GM21526 (cell line): ENCODE data around the gene HOXA3.

Experiments used
- ATAC-seq: cut with Tn5 transposase; IDR thresholded peaks from one replicate; pipeline ENCODE4 v1.9.1; 2021; ENCODE audit warnings: moderate library complexity; ENCODE audit not compliant: unreplicated experiment, low FRiP score

HOXA3 gene

GRCh38 chr7:27132214-27132613 is 20.2 kb downstream of the HOXA3 start:
- ATAC-seq: no peak

GRCh38 chr7:27131390-27131819 is 21.0 kb downstream of the HOXA3 start:
- ATAC-seq: no peak

- ATAC-seq: no peak
Measured at GRCh38 chr7:27130540-27131389, 21.6 kb downstream of the HOXA3 start, which contains the start of gene HOXA4. Gene HOXA4 (minus strand): TSS chr7:27130757. CDS start chr7:27130733, 24 bp downstream.

DNA sequence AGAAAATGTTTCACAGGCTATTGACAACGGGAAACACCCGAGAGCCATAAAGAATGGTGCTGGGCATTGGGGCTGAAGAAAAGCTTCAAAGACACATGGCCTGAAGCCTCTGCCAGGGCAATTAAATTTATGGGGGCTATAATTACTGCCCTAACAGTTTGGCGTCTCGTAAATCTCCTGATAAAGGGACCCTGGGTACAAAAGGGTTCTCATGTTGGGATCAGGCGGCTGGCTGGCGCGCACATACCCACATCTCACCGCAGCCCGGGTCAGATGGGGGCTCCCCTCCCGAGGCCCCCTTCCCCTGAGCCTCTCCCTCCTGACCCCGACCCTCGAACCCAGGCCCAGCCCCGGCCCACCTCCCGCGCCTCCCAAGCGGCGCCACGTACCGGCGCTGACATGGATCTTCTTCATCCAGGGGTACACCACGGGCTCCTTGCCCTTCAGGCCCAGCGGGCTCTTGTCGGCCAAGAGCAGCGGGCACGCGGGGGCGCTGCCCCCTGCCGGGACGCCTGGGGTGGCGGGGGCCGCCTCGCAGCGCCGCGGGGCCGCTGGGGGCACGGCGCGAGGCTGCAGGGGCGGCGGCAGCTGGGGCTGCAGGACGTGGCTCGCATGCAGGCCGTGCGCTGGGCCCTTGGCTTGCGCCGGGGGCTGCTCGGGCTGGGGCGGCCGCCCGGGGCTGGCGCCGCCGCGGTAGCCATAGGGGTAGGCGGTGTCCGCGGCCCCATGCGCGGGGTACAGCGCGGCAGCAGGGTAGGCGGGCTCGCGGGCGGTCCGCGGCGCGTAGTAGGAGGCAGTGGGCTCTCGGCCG is 22.4 kb downstream of the HOXA3 start:
- ATAC-seq: no peak

GRCh38 chr7:27128776-27129728 is 23.3 kb downstream of the HOXA3 start:
- no peak for ATAC-seq

- ATAC-seq: no peak
Measured at GRCh38 chr7:27128034-27128433, 24.3 kb downstream of the HOXA3 start.

GRCh38 chr7:27126596-27127327 is 25.6 kb downstream of the HOXA3 start:
- no peak for ATAC-seq

GRCh38 chr7:27125986-27126394 is 26.4 kb downstream of the HOXA3 start:
- no peak for ATAC-seq

DNA sequence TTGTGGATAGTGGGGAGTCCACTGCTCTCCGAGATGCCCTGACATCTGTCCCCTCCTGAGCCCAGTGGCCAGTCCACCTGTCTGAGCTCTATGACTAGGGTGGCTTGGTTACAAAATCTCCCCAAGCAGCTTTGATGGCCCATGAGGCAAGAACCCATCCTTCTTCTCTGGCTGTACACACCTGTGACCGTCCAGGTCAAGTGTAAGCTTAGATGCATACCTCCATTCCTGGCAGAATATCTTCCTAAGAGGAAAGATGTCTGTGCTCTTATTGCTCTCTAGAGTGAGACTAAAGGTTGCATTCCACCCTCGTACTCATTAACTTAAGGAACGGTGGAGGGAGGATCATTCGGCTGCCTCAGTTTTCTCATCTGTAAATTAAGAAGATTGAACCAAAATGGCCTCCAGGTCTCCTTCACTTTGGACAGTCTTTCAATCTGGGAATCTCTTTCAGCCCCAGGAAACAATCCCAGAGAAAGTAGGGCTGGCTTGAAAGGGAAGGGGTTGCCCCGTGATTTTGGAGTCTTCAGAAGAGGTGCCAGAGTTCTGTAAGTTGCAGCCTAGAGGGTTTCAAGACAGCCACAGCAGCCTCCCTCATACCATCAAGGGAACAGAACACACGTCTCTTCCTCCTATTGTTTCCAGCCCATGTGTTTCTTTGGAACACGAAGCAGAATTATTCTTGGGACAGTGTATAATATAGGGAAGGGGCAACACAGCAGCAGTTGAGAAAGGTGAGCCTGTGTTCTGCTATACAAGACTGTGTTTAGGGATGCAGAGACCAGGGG is 27.3 kb downstream of the HOXA3 start:
- ATAC-seq: no peak

- no peak for ATAC-seq
Measured at GRCh38 chr7:27124096-27124901, 28.1 kb downstream of the HOXA3 start.

DNA sequence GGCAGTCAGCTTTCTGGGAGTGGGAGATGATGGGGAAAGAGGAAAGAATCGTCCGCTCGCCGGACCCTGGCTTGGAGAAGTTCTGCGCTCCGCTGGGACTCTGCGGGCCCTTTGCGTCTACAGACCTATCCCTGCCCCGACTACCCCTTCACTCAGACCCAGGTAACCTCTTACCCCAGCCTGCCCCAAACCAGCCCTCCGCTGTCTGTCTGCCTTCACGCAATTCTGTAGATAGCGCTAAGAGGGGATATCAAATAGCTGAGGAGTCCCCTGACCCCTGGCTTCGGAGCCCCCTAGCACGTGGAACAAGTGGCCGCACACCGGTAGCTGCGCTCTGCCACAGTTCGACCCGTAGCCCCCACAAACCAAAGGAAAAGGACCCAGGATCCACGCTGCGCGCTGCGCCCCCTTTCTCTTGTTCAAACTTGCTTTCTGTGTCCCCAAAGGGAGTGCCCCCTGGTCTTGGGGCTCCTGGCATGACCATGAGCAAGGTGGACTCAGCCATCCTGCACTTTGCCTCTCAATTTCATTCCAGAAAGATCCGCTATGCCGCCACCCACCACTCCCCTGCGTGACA is 28.8 kb downstream of the HOXA3 start:
- ATAC-seq: no peak

DNA sequence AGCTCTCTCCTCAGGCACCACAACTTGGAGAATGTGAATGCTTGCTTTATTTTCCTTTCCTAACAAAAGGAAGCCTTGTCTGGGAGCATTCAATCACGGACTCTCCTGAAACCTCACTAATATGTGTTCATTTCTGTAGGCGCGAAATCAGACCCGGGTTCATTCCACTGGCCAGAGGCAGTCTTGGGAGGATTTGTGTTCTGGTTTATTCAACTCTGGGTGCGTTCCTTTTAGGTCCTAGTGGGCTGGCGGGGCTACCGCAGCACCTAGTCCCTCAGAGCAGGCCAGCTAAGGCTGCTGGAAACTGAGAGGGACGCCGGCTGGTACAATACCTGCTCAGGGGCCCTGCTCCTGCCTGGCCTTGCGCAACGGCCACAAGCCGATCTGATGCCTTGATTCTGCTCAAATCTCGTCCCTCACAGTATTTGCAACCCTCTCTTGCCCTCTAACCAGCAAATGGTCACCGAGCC is 29.3 kb downstream of the HOXA3 start:
- no peak for ATAC-seq

DNA sequence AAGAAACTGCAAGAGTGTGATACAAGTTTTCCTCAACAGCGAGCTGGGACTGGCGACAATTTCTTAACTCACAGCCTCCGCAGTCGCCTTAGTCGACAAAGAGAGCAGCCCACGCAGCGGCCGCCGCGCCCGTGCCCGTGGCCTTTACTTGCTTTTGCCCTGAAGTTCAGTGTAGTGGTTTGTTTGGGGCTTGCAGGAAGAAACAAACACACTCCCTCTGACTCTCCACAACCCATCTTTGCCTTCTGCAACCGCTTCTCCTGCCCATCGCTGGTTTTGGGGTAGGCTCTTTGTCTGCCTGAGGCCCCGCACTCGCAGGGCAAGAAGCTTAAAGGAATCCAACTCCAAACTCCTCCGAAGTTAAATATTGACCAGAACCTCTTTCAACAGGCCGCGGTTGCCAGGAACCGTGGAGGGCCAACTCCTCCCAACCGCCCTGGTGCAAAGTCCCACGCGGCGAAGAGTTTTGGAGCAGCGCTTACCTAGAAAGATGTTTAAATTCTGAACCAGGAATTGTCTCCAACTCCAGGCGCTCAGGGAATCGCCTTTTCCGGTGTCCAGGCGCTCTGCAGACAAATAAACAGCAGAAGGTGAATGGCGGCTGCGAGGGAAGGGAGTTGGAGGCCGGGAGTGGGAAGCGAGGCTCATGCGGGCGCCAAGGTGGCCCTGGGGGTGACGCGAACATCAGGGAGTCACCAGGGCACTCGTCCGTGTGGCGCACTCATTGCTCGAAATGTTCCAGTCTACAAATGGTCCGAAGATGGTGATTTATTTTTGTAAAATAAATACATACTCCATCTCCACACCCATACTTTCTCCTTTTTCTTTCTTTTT is 30.1 kb downstream of the HOXA3 start:
- no peak for ATAC-seq

DNA sequence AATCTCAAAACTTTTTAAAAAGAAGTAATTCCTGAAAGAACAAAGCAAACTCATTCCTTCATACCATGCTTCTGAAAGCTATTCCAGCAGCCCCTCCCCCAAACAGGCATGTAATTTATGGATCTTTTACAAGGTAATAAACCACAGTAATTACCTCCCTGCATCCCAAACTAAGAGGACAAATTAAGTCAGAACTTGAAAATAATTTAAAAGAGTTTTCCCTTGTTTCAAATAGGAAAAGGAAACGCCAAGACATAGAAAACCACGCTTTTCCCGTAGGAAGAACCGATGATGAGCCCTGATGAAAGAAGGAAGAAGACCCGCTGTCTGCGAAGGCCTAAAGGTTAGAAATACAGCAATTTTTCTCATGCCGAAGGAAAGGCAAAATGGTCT is 30.7 kb downstream of the HOXA3 start:
- ATAC-seq: no peak

DNA sequence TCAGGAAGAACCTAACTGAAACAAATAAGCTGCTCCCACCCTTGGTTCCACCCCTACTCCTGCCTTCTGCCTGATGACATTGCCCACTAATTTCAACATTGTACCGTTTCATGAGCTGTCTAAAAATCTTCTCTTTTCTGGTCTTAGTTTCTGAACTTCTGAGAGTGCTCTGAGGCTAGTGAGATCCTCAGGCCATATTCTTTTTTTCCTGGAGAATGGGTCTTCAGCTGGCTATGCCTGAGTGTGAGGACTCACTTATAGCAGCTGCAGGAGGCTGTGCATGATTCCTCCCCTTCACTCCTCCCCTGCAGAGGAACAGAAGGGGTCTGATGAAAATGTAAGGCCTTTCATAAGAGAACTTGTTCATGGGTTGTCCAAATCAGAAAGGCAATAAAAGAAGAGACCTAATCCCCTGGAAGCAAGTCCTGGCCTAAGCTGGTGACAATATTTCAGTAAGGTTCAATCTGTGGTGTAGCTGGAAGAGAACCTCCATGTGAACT is 32.9 kb downstream of the HOXA3 start:
- no peak for ATAC-seq

- ATAC-seq: no peak
Measured at GRCh38 chr7:27118580-27118979, 33.8 kb downstream of the HOXA3 start.
